H9 (cell line): ENCODE data around the gene GSN. TPM values are rescaled to one million over a fixed set of nuclear protein-coding genes. Genes with fewer than 3 reads are reported as not detected.

Experiments used
- DNase-seq: peaks from one replicate; pipeline ENCODE4 v3.0.0-alpha.2; 2017
- H2AFZ ChIP-seq: one replicate; pipeline ENCODE4 v1.6.1; 2013; ENCODE audit warnings: mild to moderate bottlenecking, low read length, control low read depth, moderate library complexity
- H2AK5ac ChIP-seq: 2 replicates; pipeline ENCODE4 v1.6.1; 2013; ENCODE audit warnings: low read length, control low read depth, mixed read lengths; ENCODE audit not compliant: insufficient read length
- H2BK120ac ChIP-seq: one replicate; pipeline ENCODE4 v1.6.1; 2013; ENCODE audit warnings: low read depth, mild to moderate bottlenecking, low read length, control low read depth, inconsistent platforms; ENCODE audit not compliant: poor library complexity, severe bottlenecking
- H2BK12ac ChIP-seq: 2 replicates; pipeline ENCODE4 v1.6.1; 2013; ENCODE audit warnings: low read length, control low read depth, mixed read lengths, low read depth; ENCODE audit not compliant: insufficient read length
- H2BK15ac ChIP-seq: 2 replicates; pipeline ENCODE4 v1.6.1; 2013; ENCODE audit warnings: low read depth, low read length, control low read depth
- H2BK20ac ChIP-seq: one replicate; pipeline ENCODE4 v1.6.1; 2013; ENCODE audit warnings: low read depth, mild to moderate bottlenecking, low read length, control low read depth, inconsistent platforms; ENCODE audit not compliant: poor library complexity, severe bottlenecking
- H2BK5ac ChIP-seq: 2 replicates; pipeline ENCODE4 v1.6.1; 2013; ENCODE audit warnings: low read length, control low read depth, mixed read lengths; ENCODE audit not compliant: insufficient read length
- H3K14ac ChIP-seq: 2 replicates; pipeline ENCODE4 v1.6.1; 2013; ENCODE audit warnings: low read length, control low read depth; ENCODE audit not compliant: insufficient read depth
- H3K18ac ChIP-seq: 2 replicates; pipeline ENCODE4 v1.6.1; 2013; ENCODE audit warnings: low read depth, mild to moderate bottlenecking, mixed read lengths, low read length, control low read depth; ENCODE audit not compliant: insufficient read length
- H3K23ac ChIP-seq: 2 replicates; pipeline ENCODE4 v1.6.1; 2013; ENCODE audit warnings: low read length, control low read depth, mixed read lengths, low read depth; ENCODE audit not compliant: insufficient read length
- H3K23me2 ChIP-seq: 2 replicates; pipeline ENCODE4 v1.6.1; 2013; ENCODE audit warnings: low read depth, mild to moderate bottlenecking, mixed read lengths, low read length, control low read depth; ENCODE audit not compliant: insufficient read length, poor library complexity, severe bottlenecking
- H3K27ac ChIP-seq: 2 replicates; pipeline ENCODE4 v1.5.1; 2013; ENCODE audit warnings: low read length, control low read depth, mixed read lengths, low read depth; ENCODE audit not compliant: insufficient read length
- H3K27me3 ChIP-seq: 2 replicates; pipeline ENCODE4 v1.6.1; 2013; ENCODE audit warnings: low read length, control low read depth, inconsistent platforms; ENCODE audit not compliant: insufficient read depth
- H3K4ac ChIP-seq: 2 replicates; pipeline ENCODE4 v1.6.1; 2013; ENCODE audit warnings: low read depth, mild to moderate bottlenecking, control low read depth, inconsistent platforms, low read length, moderate library complexity
- H3K4me1 ChIP-seq: 2 replicates; pipeline ENCODE4 v1.6.1; 2013; ENCODE audit warnings: low read length, control low read depth, inconsistent platforms; ENCODE audit not compliant: insufficient read depth
- H3K4me2 ChIP-seq: 2 replicates; pipeline ENCODE4 v1.6.1; 2013; ENCODE audit warnings: low read length, control low read depth, mixed read lengths; ENCODE audit not compliant: insufficient read length, insufficient read depth
- H3K56ac ChIP-seq: 2 replicates; pipeline ENCODE4 v1.6.1; 2013; ENCODE audit warnings: low read depth, mild to moderate bottlenecking, mixed read lengths, low read length, control low read depth; ENCODE audit not compliant: insufficient read length
- H3K79me1 ChIP-seq: 2 replicates; pipeline ENCODE4 v1.6.1; 2013; ENCODE audit warnings: low read depth, mild to moderate bottlenecking, moderate library complexity, low read length, control low read depth, inconsistent platforms; ENCODE audit not compliant: insufficient read depth, poor library complexity, severe bottlenecking
- H3K79me2 ChIP-seq: 2 replicates; pipeline ENCODE4 v1.6.1; 2013; ENCODE audit warnings: low read length, control low read depth, inconsistent platforms; ENCODE audit not compliant: insufficient read depth
- H3K9ac ChIP-seq: 2 replicates; pipeline ENCODE4 v1.6.1; 2013; ENCODE audit warnings: low read length, control low read depth, mixed read lengths; ENCODE audit not compliant: insufficient read length; ENCODE audit errors: extremely low read depth
- H3K9me3 ChIP-seq: one replicate; pipeline ENCODE4 v1.6.1; 2013; ENCODE audit warnings: low read depth, low read length, inconsistent platforms; ENCODE audit not compliant: control insufficient read depth
- H3T11ph ChIP-seq: one replicate; pipeline ENCODE4 v1.6.1; 2013; ENCODE audit warnings: mild to moderate bottlenecking, low read length, control low read depth, inconsistent platforms
- H4K20me1 ChIP-seq: one replicate; pipeline ENCODE4 v1.6.1; 2013; ENCODE audit not compliant: control insufficient read depth, insufficient read length, insufficient read depth
- H4K5ac ChIP-seq: 2 replicates; pipeline ENCODE4 v1.6.1; 2013; ENCODE audit warnings: low read depth, mild to moderate bottlenecking, mixed read lengths, low read length, control low read depth; ENCODE audit not compliant: insufficient read length
- H4K8ac ChIP-seq: replicated peaks from 2 replicates; pipeline ENCODE4 v1.6.1; 2013; ENCODE audit warnings: low read length, control low read depth, mixed read lengths, low read depth; ENCODE audit not compliant: insufficient read length
- H4K91ac ChIP-seq: 2 replicates; pipeline ENCODE4 v1.6.1; 2013; ENCODE audit warnings: low read depth, mild to moderate bottlenecking, moderate library complexity, mixed read lengths, low read length, control low read depth; ENCODE audit not compliant: insufficient read length
- H3K27ac Mint-ChIP-seq, 3 experiments: 2 replicates in 2 of 3; 3 replicates in 1 of 3; pipeline ENCODE4 v1.8.0; 2020 to 2021; ENCODE audit warnings: mixed read lengths in 3 of 3, mild to moderate bottlenecking in 1 of 3, moderate library complexity in 1 of 3
- H3K27me3 Mint-ChIP-seq: 2 replicates; pipeline ENCODE4 v1.8.0; 2021; ENCODE audit warnings: low read depth, mild to moderate bottlenecking, moderate library complexity, mixed read lengths
- H3K36me3 Mint-ChIP-seq, 3 experiments: 2 replicates in 2 of 3; 3 replicates in 1 of 3; pipeline ENCODE4 v1.8.0; 2020 to 2021; ENCODE audit warnings: low read depth in 3 of 3, mixed read lengths in 3 of 3; ENCODE audit not compliant: insufficient read depth in 1 of 3
- H3K4me1 Mint-ChIP-seq, 2 experiments: 2 replicates each; pipeline ENCODE4 v1.8.0; 2020; ENCODE audit warnings: mixed read lengths in 2 of 2
- H3K4me3 Mint-ChIP-seq, 2 experiments: 2 replicates in 1 of 2; 3 replicates in 1 of 2; pipeline ENCODE4 v1.8.0; 2020 to 2021; ENCODE audit warnings: mild to moderate bottlenecking in 2 of 2, mixed read lengths in 2 of 2, moderate library complexity in 1 of 2
- H3K9me3 Mint-ChIP-seq, 2 experiments: 2 replicates in 1 of 2; 3 replicates in 1 of 2; pipeline ENCODE4 v1.8.0; 2020; ENCODE audit warnings: mild to moderate bottlenecking in 2 of 2, mixed read lengths in 2 of 2, moderate library complexity in 1 of 2
- CTCF ChIP-seq: fragments of 200-600 bp; sonication (generic); conservative IDR thresholded peaks from 3 replicates; pipeline ENCODE4 v1.8.0; 2021; ENCODE audit warnings: antibody characterized with exemption, mild to moderate bottlenecking
- WGBS: extraction: QIAGEN DNeasy Blood & Tissue Kit; methylation state at CpG from one replicate; pipeline ENCODE4 v1.1.7; 2013; ENCODE audit warnings: missing lambda C conversion rate, low lambda C conversion rate, mixed read lengths; ENCODE audit not compliant: insufficient read length; ENCODE audit errors: extremely low coverage; 5-methylcytosine and 5-hydroxymethylcytosine counted together
- total RNA-seq: library from RNA; stranded (reverse); gene quantifications from 2 replicates; pipeline ENCODE4 v1.2.1, GENCODE V29; 2021

GSN gene
- total RNA-seq, 1 experiment from 2014 or later, result 14.9 TPM

- no peak for DNase-seq
- H2BK5ac ChIP-seq, result no peak overlapping the region
- H2BK120ac ChIP-seq, result no peak overlapping the region
- H4K5ac ChIP-seq, result no peak overlapping the region
- no CpG with 5 or more reads among the region's 3 CpGs for WGBS
- no peak overlapping the region for H3T11ph ChIP-seq
- H3K4ac ChIP-seq, result no peak overlapping the region
- no peak overlapping the region for H3K18ac ChIP-seq
- H3K79me1 ChIP-seq, result no peaks in the 10 kb centered on the region
- no peak overlapping the region for H3K27ac Mint-ChIP-seq
- no peaks in the 10 kb centered on the region for H3K27me3 Mint-ChIP-seq
- no peak overlapping the region for H2BK12ac ChIP-seq
- H3K36me3 Mint-ChIP-seq, result no peaks in the 10 kb centered on the region; a peak in 1 of 7 replicates
- no peak overlapping the region for H2BK20ac ChIP-seq
- no peak for TF ChIP-seq CTCF
- no peaks in the 10 kb centered on the region; a peak in 1 of 5 replicates for H3K9me3 Mint-ChIP-seq
- no peak overlapping the region for H3K14ac ChIP-seq
- H3K4me2 ChIP-seq, result no peak overlapping the region
- no peaks in the 10 kb centered on the region for H3K4me1 ChIP-seq
- no peak overlapping the region for H4K91ac ChIP-seq
- H3K23ac ChIP-seq, result no peak overlapping the region
- no peak overlapping the region for H3K27ac ChIP-seq
- no peaks in the 10 kb centered on the region for H4K20me1 ChIP-seq
- H3K56ac ChIP-seq, result no peak overlapping the region
- H3K9ac ChIP-seq, result no peak overlapping the region
- no peak overlapping the region for H2AFZ ChIP-seq
- no peaks in the 10 kb centered on the region for H3K27me3 ChIP-seq
- no peaks in the 10 kb centered on the region for H3K23me2 ChIP-seq
- H2AK5ac ChIP-seq, result no peak overlapping the region
- peaks cover 0 to 6% of the 10 kb centered on the region in 2 experiments; a peak in 1 of 4 replicates for H3K4me1 Mint-ChIP-seq
- no peak overlapping the region for H3K4me3 Mint-ChIP-seq
- H3K9me3 ChIP-seq, result no peaks in the 10 kb centered on the region
- H2BK15ac ChIP-seq, result no peak overlapping the region
- no peak overlapping the region for H4K8ac ChIP-seq
- no peaks in the 10 kb centered on the region for H3K79me2 ChIP-seq
Observed at GRCh38 chr9:121359351-121360294, 91.7 kb downstream of the GSN start.
